ENCODE measurements around the gene SPATS2. TPM values are rescaled to one million over a fixed set of nuclear protein-coding genes. Genes with fewer than 3 reads are reported as not detected.

The SPATS2 gene
- total RNA-seq, 1 experiment from 2014 or later, result 74.2 TPM

DNA sequence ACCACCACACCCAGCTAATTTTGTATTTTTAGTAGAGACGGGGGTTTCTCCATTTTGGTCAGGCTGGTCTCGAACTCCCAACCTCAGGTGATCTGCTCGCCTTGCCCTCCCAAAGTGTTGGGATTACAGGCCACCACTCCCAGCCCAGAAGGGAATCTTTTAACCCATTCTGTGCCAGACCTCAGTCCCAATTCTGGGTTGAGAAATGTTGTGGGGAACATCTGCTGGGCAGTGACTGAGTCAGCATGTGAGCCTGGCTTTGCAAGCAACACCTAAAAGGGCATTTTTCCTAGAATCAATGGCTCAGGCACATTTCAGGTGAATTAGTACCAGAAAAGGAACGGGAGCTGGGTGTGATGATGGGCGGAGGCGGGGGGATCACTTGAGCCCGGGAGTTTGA lies 7.6 kb upstream of the SPATS2 start:
- BruUV-seq (replicated peaks), result no TSS peak
- Histone ChIP-seq H2AFZ (ENCODE audit: low read depth, low read length, poor library complexity, severe bottlenecking) (no peak overlapping the region), H3K27me3 (ENCODE audit: insufficient read depth, low read length) (no peaks in the 10 kb centered on the region), H3K9me3 (ENCODE audit: control insufficient read depth in 1 of 2, insufficient read depth in 1 of 2, low read depth in 1 of 2, low read length in 2 of 2) (no peaks in the 10 kb centered on the region), H4K20me1 (ENCODE audit: insufficient read depth) (no peaks in the 10 kb centered on the region), H3K4me2 (ENCODE audit: low read length) (no peak overlapping the region), H3K79me2 (ENCODE audit: insufficient read depth, low read length) (no peaks in the 10 kb centered on the region), H3K4me1 (ENCODE audit: control insufficient read depth in 1 of 2, insufficient read depth in 2 of 2, low read length in 2 of 2) (peaks cover 36 to 43% of the 10 kb centered on the region in 2 experiments), H3K4me3 (replicated peaks in 1 of 2; ENCODE audit: low read depth in 1 of 2, low read length in 2 of 2) (no peak overlapping the region), H3K9ac (ENCODE audit: low read length) (no peak overlapping the region), H3K36me3 (ENCODE audit: control insufficient read depth in 1 of 2, insufficient read depth in 2 of 2, low read length in 2 of 2) (no peaks in the 10 kb centered on the region), H3K9me2 (ENCODE audit: insufficient read depth) (no peaks in the 10 kb centered on the region), H3K27ac (ENCODE audit: low read depth, low read length) (no peak overlapping the region)
- no peak for ATAC-seq
- CTCF ChIA-PET, result interaction anchor here (0.7 to 6.9 kb wide), 17 partner anchors 7 to 264 kb away, joined by 3 to 261 read pairs (median 17); partner anchors contain the start of genes DNAJC22, PRPF40B, SPATS2 and TROAP
- POLR2A ChIA-PET, result interaction anchor here (0.7 to 3.5 kb wide), 5 partner anchors 7 to 153 kb away, joined by 3 to 23 read pairs (median 14); partner anchors contain the start of genes DNAJC22 and SPATS2
- TF ChIP-seq FOSL1 (IDR thresholded peaks at IDR 0.05; ENCODE audit: low read depth) (no peak), CBX3 (IDR thresholded peaks at IDR 0.05; ENCODE audit: low read depth) (no peak)
- intact Hi-C loops (cut with micrococcal nuclease), result loop anchor here (5.0 kb wide), 1 partner anchor 208 kb away; the partner anchor contains the start of gene MCRS1
- RAD21 ChIA-PET (ENCODE audit: low non-redundant PET in 1 of 2, low total read pairs in 2 of 2, uncharacterized antibody in 2 of 2, unreplicated experiment in 2 of 2), result interaction anchor here (1.3 to 3.5 kb wide), 5 partner anchors 28 to 221 kb away, joined by 3 to 33 read pairs (median 5); no protein-coding TSS in a partner anchor
- no peak for DNase-seq (ENCODE audit: low read depth, low spot score)

DNA sequence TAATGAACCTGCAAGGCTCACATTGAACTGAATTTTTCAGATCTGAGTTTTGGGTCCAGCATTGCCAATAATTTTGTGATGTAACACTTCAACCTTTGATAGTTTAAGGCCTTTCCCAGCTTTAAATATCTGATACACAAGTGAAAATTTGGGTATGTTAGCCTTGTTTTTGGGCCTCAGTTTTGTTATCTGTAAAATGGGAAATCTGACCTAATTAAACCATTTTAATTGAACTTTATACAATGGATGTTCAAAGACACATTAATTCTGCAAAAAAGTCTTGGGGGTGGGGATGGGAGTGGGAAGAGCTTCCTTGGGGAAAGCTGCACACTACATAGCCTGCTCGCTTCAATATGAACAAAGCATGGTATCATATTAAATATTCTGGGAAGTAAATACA lies 5.2 kb upstream of the SPATS2 start:
- no peaks in the 10 kb centered on the region for H3K27me3 ChIP-seq (ENCODE audit: insufficient read depth, low read length)
- no peak overlapping the region for H3K4me3 ChIP-seq (replicated peaks in 1 of 2; ENCODE audit: low read depth in 1 of 2, low read length in 2 of 2)
- no peaks in the 10 kb centered on the region for H3K36me3 ChIP-seq (ENCODE audit: control insufficient read depth in 1 of 2, insufficient read depth in 2 of 2, low read length in 2 of 2)
- ChIA-PET POLR2A (no interaction called here), CTCF (interaction anchor here (0.6 to 6.9 kb wide), 3 partner anchors 15 to 151 kb away, joined by 3 to 261 read pairs (median 8); no protein-coding TSS in a partner anchor), RAD21 (ENCODE audit: low non-redundant PET in 1 of 2, low total read pairs in 2 of 2, uncharacterized antibody in 2 of 2, unreplicated experiment in 2 of 2) (no interaction called here)
- H4K20me1 ChIP-seq (ENCODE audit: insufficient read depth), result no peaks in the 10 kb centered on the region
- peaks cover 4% of the 10 kb centered on the region for H3K79me2 ChIP-seq (ENCODE audit: insufficient read depth, low read length)
- H3K4me1 ChIP-seq (ENCODE audit: control insufficient read depth in 1 of 2, insufficient read depth in 2 of 2, low read length in 2 of 2), result peaks cover 41 to 50% of the 10 kb centered on the region in 2 experiments
- intact Hi-C loops (cut with micrococcal nuclease), result no loop called here
- H3K9ac ChIP-seq (ENCODE audit: low read length), result no peak overlapping the region
- no peaks in the 10 kb centered on the region for H3K9me3 ChIP-seq (ENCODE audit: control insufficient read depth in 1 of 2, insufficient read depth in 1 of 2, low read depth in 1 of 2, low read length in 2 of 2)
- no peak overlapping the region for H2AFZ ChIP-seq (ENCODE audit: low read depth, low read length, poor library complexity, severe bottlenecking)
- BruUV-seq (replicated peaks), result no TSS peak
- no peak overlapping the region for H3K4me2 ChIP-seq (ENCODE audit: low read length)
- H3K9me2 ChIP-seq (ENCODE audit: insufficient read depth), result no peaks in the 10 kb centered on the region
- DNase-seq (ENCODE audit: low read depth, low spot score) (no peak), ATAC-seq (no peak)
- no peak for TF ChIP-seq SP1 (IDR thresholded peaks at IDR 0.05; ENCODE audit: low read depth)
- TF ChIP-seq EZH2 (IDR thresholded peaks at IDR 0.05), result no peak
- no peak for TF ChIP-seq SIN3A (IDR thresholded peaks at IDR 0.05; ENCODE audit: low read depth)
- TF ChIP-seq CBX3 (IDR thresholded peaks at IDR 0.05; ENCODE audit: low read depth), result no peak
- TF ChIP-seq YY1 (IDR thresholded peaks at IDR 0.05; ENCODE audit: extremely low read depth, insufficient replicate concordance, low read depth, low read length), result no peak
- TF ChIP-seq, protein P1, sequence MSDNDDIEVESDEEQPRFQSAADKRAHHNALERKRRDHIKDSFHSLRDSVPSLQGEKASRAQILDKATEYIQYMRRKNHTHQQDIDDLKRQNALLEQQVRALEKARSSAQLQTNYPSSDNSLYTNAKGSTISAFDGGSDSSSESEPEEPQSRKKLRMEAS (IDR thresholded peaks at IDR 0.05), result no peak; the same call in 1 of the 2 replicates
- no peak for TF ChIP-seq ZFX (IDR thresholded peaks at IDR 0.05)
- TF ChIP-seq ZNF274 (IDR thresholded peaks at IDR 0.05; ENCODE audit: low read depth, low read length), result no peak
- TF ChIP-seq, protein P2, sequence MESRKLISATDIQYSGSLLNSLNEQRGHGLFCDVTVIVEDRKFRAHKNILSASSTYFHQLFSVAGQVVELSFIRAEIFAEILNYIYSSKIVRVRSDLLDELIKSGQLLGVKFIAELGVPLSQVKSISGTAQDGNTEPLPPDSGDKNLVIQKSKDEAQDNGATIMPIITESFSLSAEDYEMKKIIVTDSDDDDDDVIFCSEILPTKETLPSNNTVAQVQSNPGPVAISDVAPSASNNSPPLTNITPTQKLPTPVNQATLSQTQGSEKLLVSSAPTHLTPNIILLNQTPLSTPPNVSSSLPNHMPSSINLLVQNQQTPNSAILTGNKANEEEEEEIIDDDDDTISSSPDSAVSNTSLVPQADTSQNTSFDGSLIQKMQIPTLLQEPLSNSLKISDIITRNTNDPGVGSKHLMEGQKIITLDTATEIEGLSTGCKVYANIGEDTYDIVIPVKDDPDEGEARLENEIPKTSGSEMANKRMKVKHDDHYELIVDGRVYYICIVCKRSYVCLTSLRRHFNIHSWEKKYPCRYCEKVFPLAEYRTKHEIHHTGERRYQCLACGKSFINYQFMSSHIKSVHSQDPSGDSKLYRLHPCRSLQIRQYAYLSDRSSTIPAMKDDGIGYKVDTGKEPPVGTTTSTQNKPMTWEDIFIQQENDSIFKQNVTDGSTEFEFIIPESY (IDR thresholded peaks at IDR 0.05; ENCODE audit: extremely low read depth, insufficient replicate concordance, low read length), result no peak
- H3K27ac ChIP-seq (ENCODE audit: low read depth, low read length), result no peak overlapping the region
